AG04449 (cell line): ENCODE measurements around the gene RRP9.

ENCODE experiments used
- CTCF ChIA-PET: fragments of 350-600 bp; formaldehyde crosslinking; extraction: SDS; loops from one replicate; lab custom pipeline; 2021; ENCODE audit warnings: antibody characterized with exemption; lab: Yijun Ruan, JAX
- POLR2A ChIA-PET: fragments of 400-600, 350-600 bp; formaldehyde crosslinking; extraction: SDS; loops from one replicate; lab custom pipeline; 2020; ENCODE audit warnings: antibody characterized with exemption, inconsistent platforms; lab: Yijun Ruan, JAX
- DNase-seq: peaks from one replicate; pipeline ENCODE4 v3.0.0-alpha.2; 2010; ENCODE audit warnings: low read depth, low spot score
- H3K4me3 ChIP-seq: 2 replicates; pipeline ENCODE4 v1.5.1; 2011; ENCODE audit warnings: low read depth, mild to moderate bottlenecking, control low read depth, low read length
- CTCF ChIP-seq: IDR thresholded peaks from one replicate; pipeline ENCODE4 v1.5.1; 2011; ENCODE audit warnings: mild to moderate bottlenecking, moderate library complexity, low read length, control low read depth, inconsistent platforms; ENCODE audit not compliant: insufficient read depth; ENCODE audit errors: missing control alignments

The RRP9 gene

GRCh38 chr3:51955175-51955892, 13.6 kb upstream of the RRP9 start, which contains the start of gene GPR62:
TSS of gene GPR62 (plus strand) at chr3:51955381. CDS start at chr3:51955653, 272 bp downstream.
- ChIA-PET POLR2A (no interaction called here), CTCF (interaction anchor here (2.7 to 6.7 kb wide), 3 partner anchors 10 to 19 kb away, joined by 11 to 52 read pairs (median 33); partner anchors contain the start of genes ABHD14A, ABHD14B, PARP3 and RRP9)
- no peak for TF ChIP-seq CTCF
- DNase-seq: no peak
- H3K4me3 ChIP-seq: no peak within 1 kb of the TSS

- DNase-seq: no peak
- POLR2A ChIA-PET: interaction anchor here (1.1 kb wide), 1 partner anchor 20 kb away, joined by 4 read pairs; the partner anchor contains the start of gene ABHD14A
- CTCF ChIA-PET: interaction anchor here (1.6 to 6.7 kb wide), 4 partner anchors 10 to 19 kb away, joined by 3 to 52 read pairs (median 22); partner anchors contain the start of genes ABHD14A, ABHD14B, PARP3 and RRP9
Measured at GRCh38 chr3:51954713-51955112, 13.0 kb upstream of the RRP9 start.

GRCh38 chr3:51954105-51954504, 12.4 kb upstream of the RRP9 start:
- CTCF ChIA-PET: interaction anchor here (1.6 to 6.7 kb wide), 4 partner anchors 9 to 20 kb away, joined by 3 to 52 read pairs (median 22); partner anchors contain the start of genes ABHD14A, ABHD14B, PARP3 and RRP9
- no peak for DNase-seq
- no peak overlapping the region for H3K4me3 ChIP-seq
- POLR2A ChIA-PET: interaction anchor here (1.1 kb wide), 1 partner anchor 21 kb away, joined by 4 read pairs; the partner anchor contains the start of gene ABHD14A
- no peak for TF ChIP-seq CTCF

More at GRCh38 chr3:51954713-51955112, 13.0 kb upstream of the RRP9 start:
- no peak for TF ChIP-seq CTCF
- no peak overlapping the region for H3K4me3 ChIP-seq

GRCh38 chr3:51953445-51953844, 11.7 kb upstream of the RRP9 start:
- POLR2A ChIA-PET: interaction anchor here (0.6 to 2.0 kb wide), 2 partner anchors 12 to 454 kb away, joined by 3 to 4 read pairs; partner anchors contain the start of genes DCAF1, PARP3 and RRP9
- DNase-seq: peak; percentile 40
- no peak for TF ChIP-seq CTCF
- no peak overlapping the region for H3K4me3 ChIP-seq
- CTCF ChIA-PET: interaction anchor here (1.6 to 6.7 kb wide), 4 partner anchors 8 to 21 kb away, joined by 3 to 52 read pairs (median 22); partner anchors contain the start of genes ABHD14A, ABHD14B, PARP3 and RRP9

GRCh38 chr3:51950899-51951298, 9.2 kb upstream of the RRP9 start:
- no peak overlapping the region for H3K4me3 ChIP-seq
- no peak for TF ChIP-seq CTCF
- no peak for DNase-seq
- CTCF ChIA-PET: interaction anchor here (4.2 to 6.7 kb wide), 3 partner anchors 9 to 23 kb away, joined by 23 to 52 read pairs (median 33); partner anchors contain the start of genes ABHD14A, ABHD14B, PARP3 and RRP9
- POLR2A ChIA-PET: no interaction called here
